Astrocyte (in vitro differentiated cells and primary cell): Measurements from ENCODE around the gene SLC25A43.

Experiments
- CTCF ChIP-seq: IDR thresholded peaks from 2 replicates; pipeline ENCODE4 v1.5.1; 2011; ENCODE audit warnings: low read depth, mild to moderate bottlenecking, inconsistent platforms, low read length, moderate library complexity; ENCODE audit not compliant: insufficient read depth
- EZH2 ChIP-seq: IDR thresholded peaks from 2 replicates; pipeline ENCODE4 v1.6.1; 2012; ENCODE audit warnings: mild to moderate bottlenecking, low read length, inconsistent platforms; ENCODE audit not compliant: insufficient read depth

- no peak for TF ChIP-seq CTCF
- TF ChIP-seq EZH2: no peak
Measured at GRCh38 chrX:119482041-119482440, 82.9 kb downstream of the SLC25A43 start.
